Body of pancreas (tissue), 4 donors: ENCODE results near the gene TESPA1. TPM values are rescaled to one million over a fixed set of nuclear protein-coding genes. Genes with fewer than 3 reads are reported as not detected.

Experiments used
- ATAC-seq: fragments of 150-250 bp; one replicate; pipeline ENCODE4 v1.9.1; 2016
- DNase-seq, 4 donors: peaks; one replicate each; pipeline ENCODE4 v3.0.0-alpha.2; 2019
- H3K27ac ChIP-seq, 4 donors: fragments of 200-600 bp; sonication (generic); 1 replicate in 3 of 4; 2 replicates in 1 of 4; pipeline versions ENCODE4 v1.5.1 to v1.6.1; 2016 to 2019; ENCODE audit warnings: mild to moderate bottlenecking in 1 of 4, mixed read lengths in 1 of 4, moderate library complexity in 1 of 4
- H3K27me3 ChIP-seq, 2 donors: fragments of 200-600 bp; sonication (generic); one replicate each; pipeline ENCODE4 v1.6.0; 2016; ENCODE audit warnings: mild to moderate bottlenecking in 1 of 2
- H3K36me3 ChIP-seq, 2 donors: fragments of 200-600 bp; sonication (generic); replicated peaks in 1 of 2; 2 replicates each; pipeline ENCODE4 v1.5.1; 2016; ENCODE audit warnings: low read depth in 2 of 2; ENCODE audit not compliant: insufficient read depth in 1 of 2
- H3K4me1 ChIP-seq: fragments of 200-600 bp; sonication (generic); one replicate; pipeline ENCODE4 v1.6.0; 2016
- H3K4me3 ChIP-seq, 2 donors: fragments of 200-600 bp; sonication (generic); 1 replicate in 1 of 2; 2 replicates in 1 of 2; pipeline ENCODE4 v1.5.1; 2016 to 2019
- H3K9me3 ChIP-seq, 3 donors: fragments of 200-600 bp; sonication (generic); 1 replicate in 2 of 3; 2 replicates in 1 of 3; pipeline ENCODE4 v1.5.1; 2016
- POLR2A ChIP-seq, 3 donors: fragments of 450-650 bp; IDR thresholded peaks; one replicate each; pipeline ENCODE4 v1.6.1; 2016; ENCODE audit warnings: antibody characterized with exemption in 3 of 3, mild to moderate bottlenecking in 2 of 3
- WGBS, 2 donors: methylation state at CpG; one replicate each; pipeline ENCODE4 v1.1.5; 2017; 5-methylcytosine and 5-hydroxymethylcytosine counted together
- intact Hi-C: fragments of 100-400 bp; cut with DNase I; formaldehyde crosslinking; loops from one replicate; pipeline ENCODE4 v1.15.1; 2023
- total RNA-seq, 2 donors: library from RNA; depleted of rRNA; stranded (reverse); fragments of >200 nt; gene quantifications; one replicate each; pipeline ENCODE4 v1.1.0, GENCODE V29; 2016
- TF ChIP-seq, protein P1 (sequence below), 7 experiments: fragments of 450-650 bp in 4 of 7; fragments of 200-600 bp in 3 of 7; sonication (generic) in 3 of 7; IDR thresholded peaks; one replicate each; pipeline ENCODE4 v1.5.1; 2016 to 2019; ENCODE audit warnings: antibody characterized with exemption in 7 of 7

TESPA1 gene, protein sequence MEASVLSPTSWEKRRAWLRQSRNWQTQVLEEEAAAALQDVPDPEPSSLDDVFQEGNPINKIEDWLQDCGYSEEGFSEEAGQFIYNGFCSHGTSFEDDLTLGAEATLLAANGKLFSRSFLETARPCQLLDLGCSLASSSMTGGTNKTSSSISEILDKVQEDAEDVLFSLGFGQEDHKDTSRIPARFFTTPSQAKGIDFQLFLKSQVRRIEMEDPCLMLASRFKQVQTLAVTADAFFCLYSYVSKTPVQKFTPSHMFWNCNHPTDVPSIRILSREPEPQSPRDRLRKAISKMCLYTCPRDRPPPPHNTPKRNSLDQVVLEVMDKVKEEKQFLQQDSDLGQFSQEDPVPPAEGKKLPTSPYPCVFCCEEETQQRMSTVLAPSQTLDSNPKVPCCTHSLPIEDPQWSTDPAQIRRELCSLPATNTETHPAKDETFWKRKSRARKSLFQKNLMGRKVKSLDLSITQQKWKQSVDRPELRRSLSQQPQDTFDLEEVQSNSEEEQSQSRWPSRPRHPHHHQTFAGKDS
- total RNA-seq: not detected

DNA sequence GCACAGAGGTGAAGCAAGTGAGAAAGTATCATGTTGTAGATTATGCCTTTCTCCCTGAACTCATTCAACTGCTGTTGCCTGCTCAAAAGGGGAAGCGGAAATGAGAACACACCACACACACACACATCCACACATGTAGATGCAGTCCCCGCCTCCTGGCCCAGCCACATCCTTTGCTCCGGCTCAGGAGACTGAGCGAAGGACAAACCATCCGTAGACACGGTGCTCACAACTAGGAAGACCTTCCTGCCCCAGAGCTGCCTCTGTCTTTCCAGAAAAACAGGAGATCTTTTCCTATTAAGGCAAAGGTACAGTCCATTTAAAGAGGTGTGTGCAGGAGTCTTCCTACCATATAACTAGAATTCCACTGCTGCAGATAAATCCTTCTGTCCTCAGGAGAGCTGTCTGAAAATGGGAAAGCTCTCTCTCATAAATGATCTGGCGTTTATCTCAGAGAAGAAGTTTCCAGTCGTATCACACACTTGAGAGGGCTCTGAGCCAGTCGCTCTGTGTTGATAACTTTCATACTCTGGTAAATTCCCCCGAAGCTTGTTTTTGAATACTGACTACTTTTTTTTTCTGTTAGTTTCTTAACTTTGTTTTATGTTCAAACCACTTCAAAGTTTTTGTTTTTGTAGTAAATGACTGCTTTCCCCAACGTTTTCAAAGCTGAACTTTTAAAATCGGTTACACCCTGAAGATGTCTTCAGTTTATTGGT is at the start of gene TESPA1:
TSS of gene TESPA1 (minus strand) at position 105 of the 719 bp plus-strand sequence. CDS start 10,200 bp downstream, outside the sequence.
- no peaks in the 10 kb centered on the region for H3K4me1 ChIP-seq
- no peaks in the 10 kb centered on the region for H3K27me3 ChIP-seq
- no peaks in the 10 kb centered on the region for H3K36me3 ChIP-seq
- intact Hi-C loops: no loop called here
- no peaks in the 10 kb centered on the region for H3K9me3 ChIP-seq
- ATAC-seq (no peak), DNase-seq (peak in 3 of 4 donors; percentile 26 to 55 (median 40))
- H3K4me3 ChIP-seq: no peak within 1 kb of the TSS
- no peak within 1 kb of the TSS for H3K27ac ChIP-seq
- 36 to 44% methylated on average over 7 to 12 of the region's 12 CpGs for WGBS, 2 donors
- TF ChIP-seq, protein P1, sequence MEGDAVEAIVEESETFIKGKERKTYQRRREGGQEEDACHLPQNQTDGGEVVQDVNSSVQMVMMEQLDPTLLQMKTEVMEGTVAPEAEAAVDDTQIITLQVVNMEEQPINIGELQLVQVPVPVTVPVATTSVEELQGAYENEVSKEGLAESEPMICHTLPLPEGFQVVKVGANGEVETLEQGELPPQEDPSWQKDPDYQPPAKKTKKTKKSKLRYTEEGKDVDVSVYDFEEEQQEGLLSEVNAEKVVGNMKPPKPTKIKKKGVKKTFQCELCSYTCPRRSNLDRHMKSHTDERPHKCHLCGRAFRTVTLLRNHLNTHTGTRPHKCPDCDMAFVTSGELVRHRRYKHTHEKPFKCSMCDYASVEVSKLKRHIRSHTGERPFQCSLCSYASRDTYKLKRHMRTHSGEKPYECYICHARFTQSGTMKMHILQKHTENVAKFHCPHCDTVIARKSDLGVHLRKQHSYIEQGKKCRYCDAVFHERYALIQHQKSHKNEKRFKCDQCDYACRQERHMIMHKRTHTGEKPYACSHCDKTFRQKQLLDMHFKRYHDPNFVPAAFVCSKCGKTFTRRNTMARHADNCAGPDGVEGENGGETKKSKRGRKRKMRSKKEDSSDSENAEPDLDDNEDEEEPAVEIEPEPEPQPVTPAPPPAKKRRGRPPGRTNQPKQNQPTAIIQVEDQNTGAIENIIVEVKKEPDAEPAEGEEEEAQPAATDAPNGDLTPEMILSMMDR (IDR thresholded peaks at IDR 0.05): no peak
- TF ChIP-seq POLR2A (IDR thresholded peaks at IDR 0.05): peak in 1 of 3 donors; percentile 10

DNA sequence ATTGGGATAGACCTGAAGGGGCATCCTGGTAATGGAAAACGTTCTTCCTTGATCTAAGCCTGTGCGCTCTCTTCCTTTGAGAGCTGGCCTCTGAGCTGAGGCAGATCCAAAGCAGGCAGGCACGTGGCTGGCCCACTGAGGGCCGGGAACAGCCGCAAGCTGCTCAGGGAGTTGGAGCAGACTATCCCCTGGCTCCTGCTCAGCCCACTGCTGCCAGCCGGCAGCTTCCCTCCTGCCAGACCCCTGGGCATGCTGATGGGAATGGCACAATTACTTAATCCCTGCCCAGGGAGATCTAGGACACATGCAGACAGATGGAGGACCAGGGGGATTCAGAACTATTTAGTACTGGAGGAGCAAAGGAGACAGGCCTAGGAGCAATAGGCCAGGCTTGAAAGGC is 49.7 kb upstream of the TESPA1 start:
- Histone ChIP-seq H3K27me3 (no peaks in the 10 kb centered on the region), H3K4me3 (no peak overlapping the region), H3K27ac (no peak overlapping the region), H3K9me3 (no peaks in the 10 kb centered on the region), H3K36me3 (no peaks in the 10 kb centered on the region), H3K4me1 (peaks cover 7% of the 10 kb centered on the region)
- intact Hi-C loops: no loop called here
- ATAC-seq (no peak), DNase-seq (no peak)
- no peak for TF ChIP-seq POLR2A (IDR thresholded peaks at IDR 0.05)
- TF ChIP-seq, protein P1 (IDR thresholded peaks at IDR 0.05): no peak
- 63 to 87% methylated on average over 5 to 6 of the region's 6 CpGs for WGBS, 2 donors

DNA sequence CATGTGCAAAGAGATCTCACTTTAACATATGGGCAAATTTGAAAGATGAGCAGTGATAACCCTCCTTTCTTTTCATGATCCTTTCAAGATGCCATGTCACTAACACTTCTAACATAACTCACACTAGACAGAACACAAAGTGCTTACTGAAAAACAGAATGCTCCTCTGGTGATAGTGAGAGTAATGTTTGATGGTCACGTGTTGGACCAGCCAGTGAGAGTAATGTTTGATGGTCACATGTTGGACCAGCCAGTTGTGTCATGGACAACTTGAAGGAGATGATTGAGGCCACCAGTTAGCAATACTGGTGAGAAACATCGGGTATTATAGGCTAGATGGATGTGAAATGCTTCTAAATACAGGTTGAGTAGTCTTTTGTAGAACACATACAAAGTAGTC is 40.9 kb upstream of the TESPA1 start:
- TF ChIP-seq, protein P1 (IDR thresholded peaks at IDR 0.05): no peak
- no peak for TF ChIP-seq POLR2A (IDR thresholded peaks at IDR 0.05)
- no peaks in the 10 kb centered on the region for H3K4me1 ChIP-seq
- no peaks in the 10 kb centered on the region for H3K27me3 ChIP-seq
- intact Hi-C loops: no loop called here
- H3K9me3 ChIP-seq: no peaks in the 10 kb centered on the region
- WGBS, 2 donors: 58 to 68% methylated on average over 2 of the region's 2 CpGs
- no peak overlapping the region for H3K4me3 ChIP-seq
- no peak for ATAC-seq
- H3K27ac ChIP-seq: no peak overlapping the region
- no peak for DNase-seq
- H3K36me3 ChIP-seq: no peaks in the 10 kb centered on the region

DNA sequence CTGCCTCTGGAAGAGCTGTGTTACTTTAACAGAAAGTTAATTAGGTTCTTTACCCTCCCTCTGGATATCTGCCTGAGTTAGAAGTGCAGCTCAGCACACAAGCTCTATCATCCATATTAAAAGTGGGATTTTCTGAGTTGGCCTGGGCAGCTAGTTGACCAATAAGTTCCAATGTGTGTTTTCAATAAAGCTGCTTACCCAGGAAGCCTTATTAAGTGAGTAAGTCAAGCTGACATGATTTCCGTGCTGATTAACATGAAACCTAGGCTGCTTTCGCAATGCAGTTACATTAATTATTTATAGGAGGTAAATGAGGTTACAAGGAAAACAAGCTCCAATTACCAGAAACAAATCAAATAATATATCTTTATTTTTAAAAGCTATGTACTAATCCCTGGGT is 40.0 kb upstream of the TESPA1 start:
- no peak for ATAC-seq
- H3K4me1 ChIP-seq: peaks cover 6% of the 10 kb centered on the region
- H3K4me3 ChIP-seq: no peak overlapping the region
- H3K27ac ChIP-seq: no peak overlapping the region
- intact Hi-C loops: no loop called here
- no peaks in the 10 kb centered on the region for H3K27me3 ChIP-seq
- WGBS, 2 donors: 48 to 65% methylated on average over 2 of the region's 2 CpGs
- DNase-seq: no peak
- TF ChIP-seq, protein P1 (IDR thresholded peaks at IDR 0.05): no peak
- no peak for TF ChIP-seq POLR2A (IDR thresholded peaks at IDR 0.05)
- H3K9me3 ChIP-seq: no peaks in the 10 kb centered on the region
- no peaks in the 10 kb centered on the region for H3K36me3 ChIP-seq
